ENCODE results near the gene DIABLO.
A peak's percentile ranks its signal among the peaks of the same experiment; 100 is the strongest.
"Not testable (repeated sequence)": the region's sequence is repeated elsewhere in the genome, so short reads cannot be mapped to it uniquely, and the experiment has no call there.

The DIABLO gene

GRCh38 chr12:122225683-122226365 is at the start of gene DIABLO:
DIABLO (minus strand) TSS chr12:122226052; CDS start chr12:122226014, 38 bp downstream.
- DNase-seq: peak; percentile 100

GRCh38 chr12:122275459-122275858 is 49.6 kb upstream of the DIABLO start:
- DNase-seq: no peak

GRCh38 chr12:122266230-122266901 is 40.5 kb upstream of the DIABLO start, which contains the start of gene VPS33A:
VPS33A (minus strand) TSS chr12:122266494; CDS start chr12:122266408, 86 bp downstream.
- DNase-seq: peak; percentile 97

GRCh38 chr12:122265886-122266229 is 40.0 kb upstream of the DIABLO start:
- no peak for DNase-seq

GRCh38 chr12:122265476-122265875 is 39.6 kb upstream of the DIABLO start:
- DNase-seq: no peak

GRCh38 chr12:122260735-122261134 is 34.9 kb upstream of the DIABLO start:
- not testable (repeated sequence) for DNase-seq

- not testable (repeated sequence) for DNase-seq
These were observed 33.1 kb upstream of the DIABLO start for GRCh38 chr12:122258939-122259338.

GRCh38 chr12:122258462-122258861 is 32.6 kb upstream of the DIABLO start:
- not testable (repeated sequence) for DNase-seq

GRCh38 chr12:122250536-122250935 is 24.7 kb upstream of the DIABLO start:
- DNase-seq: no peak

- no peak for DNase-seq
These were observed 24.2 kb upstream of the DIABLO start for GRCh38 chr12:122250047-122250446.

GRCh38 chr12:122245553-122245952 is 19.7 kb upstream of the DIABLO start:
- no peak for DNase-seq

- DNase-seq: no peak
These were observed 18.9 kb upstream of the DIABLO start for GRCh38 chr12:122244565-122245371.

- DNase-seq: no peak
These were observed 18.1 kb upstream of the DIABLO start for GRCh38 chr12:122243965-122244364.

- DNase-seq: no peak
These were observed 13.0 kb upstream of the DIABLO start for GRCh38 chr12:122238861-122239260.

GRCh38 chr12:122235741-122236140 is 9.9 kb upstream of the DIABLO start:
- no peak for DNase-seq

- no peak for DNase-seq
These were observed 6.8 kb upstream of the DIABLO start for GRCh38 chr12:122232691-122233090.

- DNase-seq: no peak
These were observed 4.9 kb upstream of the DIABLO start for GRCh38 chr12:122230798-122231197.

GRCh38 chr12:122228092-122228491 is 2.2 kb upstream of the DIABLO start:
- no peak for DNase-seq

GRCh38 chr12:122227341-122227740 is 1.5 kb upstream of the DIABLO start:
- no peak for DNase-seq

GRCh38 chr12:122226366-122227125 is 694 bp upstream of the DIABLO start:
- DNase-seq: no peak

GRCh38 chr12:122216445-122216844 is 9.4 kb downstream of the DIABLO start:
- no peak for DNase-seq

- no peak for DNase-seq
These were observed 10.1 kb downstream of the DIABLO start for GRCh38 chr12:122215771-122216170.
